Subcutaneous abdominal adipose tissue (tissue), 5 donors: ENCODE data around the gene HLA-DPA1.

Experiments used
- H3K27ac ChIP-seq: one replicate; pipeline ENCODE4 v1.7.0; 2013; ENCODE audit warnings: low read depth, mild to moderate bottlenecking, inconsistent platforms, low read length, moderate library complexity
- H3K27me3 ChIP-seq, 5 donors: one replicate each; pipeline ENCODE4 v1.7.0; 2013; ENCODE audit warnings: low read length in 5 of 5, inconsistent platforms in 1 of 5; ENCODE audit not compliant: control insufficient read depth in 5 of 5, insufficient read depth in 4 of 5
- H3K36me3 ChIP-seq, 5 donors: one replicate each; pipeline ENCODE4 v1.7.0; 2013; ENCODE audit warnings: low read length in 5 of 5; ENCODE audit not compliant: control insufficient read depth in 5 of 5, insufficient read depth in 5 of 5
- H3K4me1 ChIP-seq, 5 donors: one replicate each; pipeline ENCODE4 v1.7.0; 2013; ENCODE audit warnings: low read length in 5 of 5, mild to moderate bottlenecking in 3 of 5, moderate library complexity in 1 of 5; ENCODE audit not compliant: control insufficient read depth in 5 of 5, insufficient read depth in 5 of 5
- H3K4me3 ChIP-seq, 5 donors: one replicate each; pipeline ENCODE4 v1.7.0; 2013; ENCODE audit warnings: low read length in 5 of 5, low read depth in 1 of 5
- H3K9ac ChIP-seq, 5 donors: one replicate each; pipeline ENCODE4 v1.7.0; 2013; ENCODE audit warnings: low read length in 5 of 5, mild to moderate bottlenecking in 4 of 5, moderate library complexity in 3 of 5
- H3K9me3 ChIP-seq, 5 donors: one replicate each; pipeline ENCODE4 v1.7.0; 2013; ENCODE audit warnings: low read length in 5 of 5; ENCODE audit not compliant: control insufficient read depth in 5 of 5
- donor health status: healthy.
- donor health status: healthy.
- donor health status: healthy.
- donor health status: healthy.
- donor health status: healthy.

HLA-DPA1 gene

GRCh38 chr6:33078919-33079521 is 5.6 kb upstream of the HLA-DPA1 start:
- Histone ChIP-seq H3K9me3 (no peaks in the 10 kb centered on the region), H3K4me3 (no peak overlapping the region), H3K4me1 (peaks cover 3 to 62% (median 16%) of the 10 kb centered on the region in 5 donors), H3K9ac (no peak overlapping the region), H3K27ac (no peak overlapping the region), H3K27me3 (peaks cover 0 to 12% (median 0%) of the 10 kb centered on the region in 5 donors), H3K36me3 (peaks cover 0 to 9% (median 0%) of the 10 kb centered on the region in 5 donors)

- Histone ChIP-seq H3K27ac (no peak overlapping the region), H3K36me3 (peaks cover 0 to 4% (median 0%) of the 10 kb centered on the region in 5 donors), H3K4me1 (peaks cover 3 to 65% (median 16%) of the 10 kb centered on the region in 5 donors), H3K9ac (peak overlapping the region in 1 of 5 donors; percentile 15), H3K27me3 (peaks cover 0 to 12% (median 0%) of the 10 kb centered on the region in 5 donors), H3K4me3 (peak overlapping the region in 1 of 5 donors; percentile 17), H3K9me3 (no peaks in the 10 kb centered on the region)
These were observed 5.0 kb upstream of the HLA-DPA1 start for GRCh38 chr6:33078442-33078841.

GRCh38 chr6:33077908-33078307 is 4.5 kb upstream of the HLA-DPA1 start:
- Histone ChIP-seq H3K4me3 (peak overlapping the region in 4 of 5 donors; percentile 1 to 17 (median 15)), H3K27me3 (peaks cover 0 to 12% (median 0%) of the 10 kb centered on the region in 5 donors), H3K36me3 (no peaks in the 10 kb centered on the region), H3K4me1 (peaks cover 3 to 67% (median 16%) of the 10 kb centered on the region in 5 donors), H3K27ac (no peak overlapping the region), H3K9ac (peak overlapping the region in 2 of 5 donors; percentile 15 to 23), H3K9me3 (no peaks in the 10 kb centered on the region)

- Histone ChIP-seq H3K27ac (no peak overlapping the region), H3K4me1 (peaks cover 3 to 69% (median 17%) of the 10 kb centered on the region in 5 donors), H3K4me3 (peak overlapping the region; percentile 57 to 79 (median 71)), H3K27me3 (peaks cover 0 to 12% (median 0%) of the 10 kb centered on the region in 5 donors), H3K9me3 (no peaks in the 10 kb centered on the region), H3K36me3 (no peaks in the 10 kb centered on the region), H3K9ac (peak overlapping the region; percentile 10 to 71 (median 60))
These were observed 3.0 kb upstream of the HLA-DPA1 start for GRCh38 chr6:33076406-33076934.

- peak within 1 kb of the TSS; percentile 8 for H3K27ac ChIP-seq
- peaks cover 3 to 68% (median 17%) of the 10 kb centered on the region in 5 donors for H3K4me1 ChIP-seq
- H3K9me3 ChIP-seq: no peaks in the 10 kb centered on the region
- peak within 1 kb of the TSS; percentile 57 to 79 (median 71) for H3K4me3 ChIP-seq
- H3K27me3 ChIP-seq: peaks cover 0 to 12% (median 0%) of the 10 kb centered on the region in 5 donors
- no peaks in the 10 kb centered on the region for H3K36me3 ChIP-seq
- peak within 1 kb of the TSS; percentile 10 to 71 (median 60) for H3K9ac ChIP-seq
These were observed 2.3 kb upstream of the HLA-DPA1 start, which contains the start of gene HLA-DPB1 for GRCh38 chr6:33075568-33076405. HLA-DPB1 (plus strand) TSS chr6:33075990; CDS start chr6:33076042, 52 bp downstream.

GRCh38 chr6:33075208-33075567 is 1.7 kb upstream of the HLA-DPA1 start:
- Histone ChIP-seq H3K9ac (no peak overlapping the region), H3K4me1 (peaks cover 3 to 63% (median 11%) of the 10 kb centered on the region in 5 donors), H3K4me3 (peak overlapping the region in 2 of 5 donors; percentile 72 to 79), H3K9me3 (no peaks in the 10 kb centered on the region), H3K27me3 (peaks cover 0 to 10% (median 0%) of the 10 kb centered on the region in 5 donors), H3K36me3 (no peaks in the 10 kb centered on the region), H3K27ac (peak overlapping the region; percentile 8)

GRCh38 chr6:33072508-33073100 is 845 bp downstream of the HLA-DPA1 start:
- Histone ChIP-seq H3K4me3 (peak overlapping the region; percentile 42 to 81 (median 57)), H3K27ac (no peak overlapping the region), H3K36me3 (peaks cover 6 to 21% (median 20%) of the 10 kb centered on the region in 5 donors), H3K9ac (peak overlapping the region in 4 of 5 donors; percentile 1 to 68 (median 14)), H3K27me3 (peaks cover 0 to 4% (median 0%) of the 10 kb centered on the region in 5 donors), H3K9me3 (no peaks in the 10 kb centered on the region), H3K4me1 (peaks cover 3 to 44% (median 5%) of the 10 kb centered on the region in 5 donors)

GRCh38 chr6:33071569-33071968 is 1.9 kb downstream of the HLA-DPA1 start:
- H3K36me3 ChIP-seq: peaks cover 9 to 30% (median 25%) of the 10 kb centered on the region in 5 donors
- H3K27ac ChIP-seq: no peak overlapping the region
- H3K4me1 ChIP-seq: peaks cover 3 to 41% (median 5%) of the 10 kb centered on the region in 5 donors
- H3K4me3 ChIP-seq: peak overlapping the region in 4 of 5 donors; percentile 6 to 81 (median 60)
- H3K9ac ChIP-seq: peak overlapping the region in 4 of 5 donors; percentile 12 to 68 (median 31)
- peaks cover 0 to 4% (median 0%) of the 10 kb centered on the region in 5 donors for H3K9me3 ChIP-seq
- H3K27me3 ChIP-seq: peaks cover 0 to 3% (median 0%) of the 10 kb centered on the region in 5 donors

- Histone ChIP-seq H3K9ac (peak overlapping the region in 3 of 5 donors; percentile 19 to 68 (median 40)), H3K36me3 (peaks cover 12 to 30% (median 25%) of the 10 kb centered on the region in 5 donors), H3K9me3 (peaks cover 0 to 4% (median 0%) of the 10 kb centered on the region in 5 donors), H3K4me3 (peak overlapping the region in 2 of 5 donors; percentile 11 to 18), H3K4me1 (peaks cover 0 to 34% (median 5%) of the 10 kb centered on the region in 5 donors), H3K27me3 (no peaks in the 10 kb centered on the region), H3K27ac (no peak overlapping the region)
These were observed 2.5 kb downstream of the HLA-DPA1 start for GRCh38 chr6:33070909-33071308.
